Prostate gland (tissue), 2 donors: ENCODE data around the gene CRIP1. TPM values are rescaled to one million over a fixed set of nuclear protein-coding genes. Genes with fewer than 3 reads are reported as not detected.
A peak's percentile ranks its signal among the peaks of the same experiment; 100 is the strongest.

Experiments
- DNase-seq: peaks from one replicate; pipeline ENCODE4 v3.0.0-alpha.2; 2019; ENCODE audit warnings: low spot score
- H3K27ac ChIP-seq, 2 donors: fragments of 200-600 bp; sonication (generic); 2 replicates each; pipeline ENCODE4 v1.5.1; 2017 to 2019
- H3K27me3 ChIP-seq: fragments of 200-600 bp; sonication (generic); replicated peaks from 2 replicates; pipeline ENCODE4 v1.5.1; 2019; ENCODE audit not compliant: insufficient read depth
- H3K36me3 ChIP-seq, 2 donors: fragments of 200-600 bp; sonication (generic); 1 replicate in 1 of 2; 2 replicates in 1 of 2; pipeline versions ENCODE4 v1.5.1 to v1.8.1; 2017 to 2019
- H3K4me1 ChIP-seq: fragments of 200-600 bp; sonication (generic); replicated peaks from 2 replicates; pipeline ENCODE4 v1.5.1; 2019
- H3K4me3 ChIP-seq, 2 donors: fragments of 200-600 bp; sonication (generic); 2 replicates each; pipeline ENCODE4 v1.5.1; 2017 to 2019
- H3K9me3 ChIP-seq: fragments of 200-600 bp; sonication (generic); 2 replicates; pipeline ENCODE4 v1.5.1; 2017
- POLR2A ChIP-seq: fragments of 450-650 bp; IDR thresholded peaks from one replicate; pipeline ENCODE4 v1.6.1; 2016; ENCODE audit warnings: antibody characterized with exemption, mild to moderate bottlenecking
- POLR2AphosphoS5 ChIP-seq: sonication (generic); formaldehyde crosslinking; IDR thresholded peaks from one replicate; pipeline ENCODE4 v1.6.1; 2017; ENCODE audit warnings: antibody characterized with exemption
- WGBS: methylation state at CpG from one replicate; pipeline ENCODE4 v1.1.5; 2018; 5-methylcytosine and 5-hydroxymethylcytosine counted together
- intact Hi-C: fragments of 100-400 bp; cut with DNase I; formaldehyde crosslinking; loops from one replicate; pipeline ENCODE4 v1.14.2; 2022
- total RNA-seq, 2 donors: library from RNA; depleted of rRNA; stranded (reverse); fragments of >200 nt; gene quantifications; one replicate each; pipeline ENCODE4 v1.1.0, GENCODE V29; 2016
- TF ChIP-seq, protein P1 (sequence below), 4 experiments: fragments of 200-600 bp in 2 of 4; fragments of 450-650 bp in 2 of 4; sonication (generic) in 2 of 4; IDR thresholded peaks; 1 replicate in 3 of 4; 2 replicates in 1 of 4; pipeline ENCODE4 v1.5.1; 2016 to 2019; ENCODE audit warnings: antibody characterized with exemption in 4 of 4, mild to moderate bottlenecking in 2 of 4, moderate library complexity in 2 of 4

The CRIP1 gene
- total RNA-seq, 2 donors from 2014 or later: 4.2 to 22.0 TPM

DNA sequence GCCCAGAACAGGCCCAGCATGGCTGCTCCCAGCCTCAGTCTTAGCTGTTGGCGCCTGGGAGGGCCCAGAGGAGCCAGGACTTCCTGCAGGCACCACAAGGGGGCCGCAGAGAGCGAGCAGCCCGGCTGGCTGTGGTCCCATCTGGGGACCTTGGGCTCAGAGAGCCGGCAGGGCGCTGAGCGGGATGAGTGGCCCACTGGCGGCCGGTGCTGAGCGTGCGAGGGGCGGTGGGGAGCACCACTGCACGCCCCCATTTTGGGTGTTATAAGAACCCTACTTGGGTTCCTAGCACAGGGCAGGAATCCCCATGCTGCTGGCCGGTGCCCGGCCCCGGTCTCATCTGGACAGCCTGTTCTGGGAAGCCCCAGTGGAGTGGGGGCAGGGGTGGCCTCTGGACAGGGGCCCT, 38.0 kb upstream of the CRIP1 start:
- H3K27ac ChIP-seq: no peak overlapping the region
- TF ChIP-seq POLR2AphosphoS5 (peak; percentile 31), POLR2A (no peak)
- TF ChIP-seq, protein P1, sequence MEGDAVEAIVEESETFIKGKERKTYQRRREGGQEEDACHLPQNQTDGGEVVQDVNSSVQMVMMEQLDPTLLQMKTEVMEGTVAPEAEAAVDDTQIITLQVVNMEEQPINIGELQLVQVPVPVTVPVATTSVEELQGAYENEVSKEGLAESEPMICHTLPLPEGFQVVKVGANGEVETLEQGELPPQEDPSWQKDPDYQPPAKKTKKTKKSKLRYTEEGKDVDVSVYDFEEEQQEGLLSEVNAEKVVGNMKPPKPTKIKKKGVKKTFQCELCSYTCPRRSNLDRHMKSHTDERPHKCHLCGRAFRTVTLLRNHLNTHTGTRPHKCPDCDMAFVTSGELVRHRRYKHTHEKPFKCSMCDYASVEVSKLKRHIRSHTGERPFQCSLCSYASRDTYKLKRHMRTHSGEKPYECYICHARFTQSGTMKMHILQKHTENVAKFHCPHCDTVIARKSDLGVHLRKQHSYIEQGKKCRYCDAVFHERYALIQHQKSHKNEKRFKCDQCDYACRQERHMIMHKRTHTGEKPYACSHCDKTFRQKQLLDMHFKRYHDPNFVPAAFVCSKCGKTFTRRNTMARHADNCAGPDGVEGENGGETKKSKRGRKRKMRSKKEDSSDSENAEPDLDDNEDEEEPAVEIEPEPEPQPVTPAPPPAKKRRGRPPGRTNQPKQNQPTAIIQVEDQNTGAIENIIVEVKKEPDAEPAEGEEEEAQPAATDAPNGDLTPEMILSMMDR (IDR thresholded peaks at IDR 0.05): peak; percentile 76 to 90 (median 82)
- H3K27me3 ChIP-seq: no peaks in the 10 kb centered on the region
- peak; percentile 47 for DNase-seq
- no peak overlapping the region for H3K4me3 ChIP-seq
- intact Hi-C loops: loop anchor here (5.0 kb wide), 1 partner anchor 44 kb away; the partner anchor contains the start of gene TEDC1
- no peaks in the 10 kb centered on the region for H3K9me3 ChIP-seq
- no peaks in the 10 kb centered on the region for H3K4me1 ChIP-seq
- peaks cover 4 to 7% of the 10 kb centered on the region in 2 donors for H3K36me3 ChIP-seq
- WGBS: 33% methylated on average over 15 of the region's 16 CpGs

DNA sequence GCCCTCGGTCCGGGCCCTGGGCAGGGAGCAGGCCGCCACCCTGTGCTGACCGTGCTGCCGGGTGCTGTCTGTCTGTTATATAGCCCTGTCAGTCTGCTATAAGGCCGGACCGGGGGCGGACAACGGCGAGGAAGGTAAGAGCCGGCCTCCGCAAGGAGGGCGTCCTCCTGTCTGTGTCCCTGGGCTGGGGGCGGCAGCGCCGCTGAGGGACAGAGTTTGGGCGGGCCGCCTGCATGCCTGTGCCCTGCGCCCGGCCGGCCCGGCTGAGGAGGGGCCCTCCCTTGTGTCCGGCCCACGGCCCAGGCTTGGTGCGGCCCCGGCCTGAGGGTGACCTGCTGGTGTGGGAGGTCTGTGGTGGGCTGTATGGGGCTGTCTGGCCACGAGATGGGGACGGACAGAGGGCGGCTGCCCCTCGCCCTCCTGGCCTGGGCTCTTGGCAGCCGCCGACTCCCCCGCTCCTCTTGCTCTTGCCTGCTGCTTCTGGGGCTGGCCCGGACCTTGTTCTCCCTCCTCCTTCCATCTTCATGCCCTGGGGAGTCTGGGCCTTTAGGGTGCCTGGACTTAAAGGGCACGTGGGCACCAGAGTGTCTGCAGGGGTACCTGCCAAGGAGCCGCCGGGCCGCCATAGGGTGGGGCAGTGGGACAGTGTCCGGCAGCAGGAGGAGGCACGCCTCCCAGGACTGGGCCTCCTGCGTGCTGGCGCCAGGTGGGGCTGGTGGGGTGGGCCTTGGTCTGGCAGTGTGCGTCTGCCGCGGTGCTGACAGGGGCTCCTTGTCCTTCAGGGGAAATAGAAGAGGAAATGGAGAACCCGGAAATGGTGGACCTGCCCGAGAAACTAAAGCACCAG, 37.2 kb upstream of the CRIP1 start:
- H3K27ac ChIP-seq: no peak overlapping the region
- no peaks in the 10 kb centered on the region for H3K4me1 ChIP-seq
- WGBS: 93% methylated on average over 31 of the region's 47 CpGs
- no peaks in the 10 kb centered on the region for H3K9me3 ChIP-seq
- intact Hi-C loops: loop anchor here (5.0 kb wide), 1 partner anchor 43 kb away; the partner anchor contains the start of gene TEDC1
- H3K4me3 ChIP-seq: no peak overlapping the region
- no peak for DNase-seq
- TF ChIP-seq POLR2A: no peak
- TF ChIP-seq POLR2AphosphoS5: no peak
- H3K27me3 ChIP-seq: no peaks in the 10 kb centered on the region
- H3K36me3 ChIP-seq: peaks cover 4 to 7% of the 10 kb centered on the region in 2 donors

DNA sequence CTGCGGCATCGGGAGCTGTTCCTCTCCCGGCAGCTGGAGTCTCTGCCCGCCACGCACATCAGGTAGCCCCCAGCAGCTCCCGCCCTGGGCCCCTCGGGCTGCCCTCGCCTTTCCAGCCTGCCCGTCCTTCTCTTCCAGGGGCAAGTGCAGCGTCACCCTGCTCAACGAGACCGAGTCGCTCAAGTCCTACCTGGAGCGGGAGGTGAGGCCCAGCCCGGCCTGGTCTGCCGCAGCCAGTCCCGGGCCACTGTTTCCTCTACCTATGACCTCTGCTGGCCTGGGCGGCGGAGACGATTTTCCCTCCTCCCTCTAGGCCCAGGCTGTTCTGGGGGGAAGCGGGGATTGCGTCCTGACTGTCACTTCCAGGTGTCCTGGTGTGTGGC, 36.6 kb upstream of the CRIP1 start:
- WGBS: 89% methylated on average over 22 of the region's 22 CpGs
- intact Hi-C loops: no loop called here

DNA sequence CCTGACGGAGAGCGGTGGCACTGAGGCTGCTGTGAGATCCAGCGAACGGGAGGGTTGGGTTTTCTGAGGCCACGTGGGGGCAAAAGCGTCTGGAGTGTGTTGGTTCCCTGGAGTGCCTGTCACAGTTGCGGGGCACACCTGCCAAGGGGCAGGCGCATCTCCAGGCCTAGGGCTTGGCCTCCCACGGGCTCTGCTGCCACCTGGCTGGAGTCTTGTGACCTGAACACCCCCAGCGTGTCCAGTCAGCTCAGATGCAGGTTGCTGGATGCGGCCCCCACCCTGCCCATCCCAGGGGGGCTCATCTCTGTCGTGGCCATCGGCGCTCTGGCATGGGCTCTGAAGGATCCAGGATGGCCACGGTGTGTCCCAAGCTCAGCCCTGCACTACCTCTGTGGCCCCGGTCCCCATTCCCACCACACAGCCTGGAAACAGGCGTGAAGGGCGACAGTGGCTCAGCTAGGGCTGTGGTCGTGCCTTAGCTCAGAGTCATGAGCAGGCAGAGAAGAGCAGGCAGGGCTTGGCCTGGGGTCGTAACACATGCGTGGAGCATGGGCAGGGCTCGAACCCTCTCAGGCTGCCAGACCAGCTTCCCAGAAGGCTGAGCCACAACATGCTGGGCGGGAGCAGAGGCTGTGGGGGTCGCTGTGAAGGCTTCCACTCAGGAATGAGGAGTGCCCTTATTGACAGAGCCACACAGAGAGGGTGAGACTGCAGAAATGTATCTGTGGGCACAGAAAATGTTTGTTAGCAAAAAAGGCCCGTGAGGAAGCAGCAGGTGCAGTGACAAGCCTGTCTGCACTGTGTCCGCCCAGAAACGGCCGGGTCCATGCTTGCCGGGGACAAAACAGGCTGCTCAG, 35.6 kb upstream of the CRIP1 start:
- TF ChIP-seq POLR2A: no peak
- TF ChIP-seq, protein P1 (IDR thresholded peaks at IDR 0.05): no peak
- no peak for TF ChIP-seq POLR2AphosphoS5
- no peak for DNase-seq
- Histone ChIP-seq H3K4me3 (no peak overlapping the region), H3K4me1 (no peaks in the 10 kb centered on the region), H3K9me3 (no peaks in the 10 kb centered on the region), H3K36me3 (peaks cover 4 to 7% of the 10 kb centered on the region in 2 donors), H3K27me3 (no peaks in the 10 kb centered on the region), H3K27ac (no peak overlapping the region)
- WGBS: 82% methylated on average over 22 of the region's 29 CpGs
- intact Hi-C loops: no loop called here

More for the DNA sequence above, 36.6 kb upstream of the CRIP1 start:
- Histone ChIP-seq H3K27me3 (no peaks in the 10 kb centered on the region), H3K27ac (no peak overlapping the region), H3K36me3 (peaks cover 4 to 7% of the 10 kb centered on the region in 2 donors), H3K9me3 (no peaks in the 10 kb centered on the region), H3K4me3 (no peak overlapping the region), H3K4me1 (no peaks in the 10 kb centered on the region)
- DNase-seq: no peak
- TF ChIP-seq POLR2A (no peak), POLR2AphosphoS5 (no peak)
- TF ChIP-seq, protein P1 (IDR thresholded peaks at IDR 0.05): no peak

DNA sequence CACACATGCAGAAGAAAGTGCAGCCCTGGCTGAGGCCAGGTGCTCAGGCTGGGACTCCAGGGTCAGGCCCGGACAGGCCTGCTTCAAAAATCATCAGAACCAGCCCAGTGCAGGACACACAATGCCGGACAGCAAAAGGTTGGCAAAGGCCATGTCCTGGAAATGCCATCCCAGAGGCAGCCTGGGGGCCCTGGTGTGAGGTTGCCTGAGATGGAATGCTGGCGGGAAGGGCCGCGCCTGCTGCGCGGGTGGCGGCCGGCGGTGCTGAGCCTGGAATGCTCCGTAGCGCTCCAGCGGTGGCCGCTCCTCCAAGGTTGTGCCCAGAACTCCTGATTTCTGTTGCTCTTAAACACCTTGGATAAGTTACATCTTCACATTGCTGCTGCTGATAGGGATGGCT, 33.7 kb upstream of the CRIP1 start:
- 89% methylated on average over 14 of the region's 14 CpGs for WGBS
- Histone ChIP-seq H3K27me3 (no peaks in the 10 kb centered on the region), H3K4me1 (no peaks in the 10 kb centered on the region), H3K27ac (no peak overlapping the region), H3K36me3 (peaks cover 4 to 7% of the 10 kb centered on the region in 2 donors), H3K4me3 (no peak overlapping the region), H3K9me3 (no peaks in the 10 kb centered on the region)
- intact Hi-C loops: no loop called here
- no peak for DNase-seq
- no peak for TF ChIP-seq POLR2A
- no peak for TF ChIP-seq POLR2AphosphoS5
- TF ChIP-seq, protein P1 (IDR thresholded peaks at IDR 0.05): no peak
